Fibroblast of skin of right biceps (primary cell): ENCODE data around the gene APLP1.
A peak's percentile ranks its signal among the peaks of the same experiment; 100 is the strongest.
"Not testable (repeated sequence)": the region's sequence is repeated elsewhere in the genome, so short reads cannot be mapped to it uniquely, and the experiment has no call there.

Experiments
- DNase-seq: peaks from one replicate; pipeline ENCODE4 v3.0.0-alpha.2; 2013

The APLP1 gene

GRCh38 chr19:35868172-35868822 is at the start of gene APLP1:
Gene APLP1 (plus strand): TSS chr19:35868574. CDS start chr19:35868637, 63 bp downstream.
- peak; percentile 36 for DNase-seq

DNA sequence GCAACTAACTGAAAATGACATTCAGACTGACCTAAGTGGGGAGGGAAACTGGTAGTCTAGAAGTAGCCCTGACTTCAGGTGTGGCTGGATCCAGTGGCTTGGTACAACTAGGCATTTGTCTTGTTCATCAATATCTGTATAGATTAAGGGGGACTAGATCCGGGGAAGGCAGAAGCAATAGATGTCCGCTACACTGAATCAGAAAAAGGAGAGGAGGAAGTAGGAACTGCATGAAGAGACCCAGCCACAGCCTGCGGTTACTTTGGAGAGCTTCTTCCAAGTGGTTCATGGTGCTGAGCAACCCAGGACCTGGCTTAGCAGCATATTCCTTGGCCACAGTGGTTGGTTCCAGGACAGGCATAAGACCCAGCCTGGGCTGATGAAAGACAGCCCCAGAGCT is 45.8 kb upstream of the APLP1 start:
- no peak for DNase-seq

GRCh38 chr19:35824150-35824549 is 44.2 kb upstream of the APLP1 start:
- DNase-seq = no peak

DNA sequence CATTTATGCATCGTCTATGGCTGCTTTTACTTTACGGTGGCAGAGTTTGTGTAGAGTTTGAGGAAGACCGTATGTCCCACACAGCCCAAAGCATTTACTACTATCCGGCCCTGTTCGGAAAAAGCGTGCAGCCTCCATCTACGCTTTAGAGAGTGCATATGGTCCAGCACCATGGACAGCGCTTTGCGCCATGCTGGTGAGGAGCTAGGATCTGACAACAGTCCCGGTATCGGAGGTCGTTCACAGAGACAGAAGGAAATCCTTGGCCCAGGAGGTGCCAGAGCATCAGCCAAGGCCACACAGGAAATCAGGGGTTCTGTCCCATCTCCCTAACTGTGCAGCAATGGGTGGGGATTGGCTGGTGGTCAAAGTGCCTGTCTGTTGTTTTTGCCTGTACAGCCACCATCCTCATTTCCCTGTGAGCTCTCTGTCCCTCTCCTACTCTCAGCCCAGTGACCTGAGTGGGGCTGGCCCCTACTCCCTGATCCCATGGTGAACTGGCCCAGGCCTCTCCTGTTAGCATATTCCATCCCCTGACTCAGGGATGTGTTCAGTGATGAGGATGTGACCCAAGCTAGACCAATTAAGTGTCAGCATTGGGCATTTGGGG is 39.6 kb upstream of the APLP1 start:
- DNase-seq = peak; percentile 64

DNA sequence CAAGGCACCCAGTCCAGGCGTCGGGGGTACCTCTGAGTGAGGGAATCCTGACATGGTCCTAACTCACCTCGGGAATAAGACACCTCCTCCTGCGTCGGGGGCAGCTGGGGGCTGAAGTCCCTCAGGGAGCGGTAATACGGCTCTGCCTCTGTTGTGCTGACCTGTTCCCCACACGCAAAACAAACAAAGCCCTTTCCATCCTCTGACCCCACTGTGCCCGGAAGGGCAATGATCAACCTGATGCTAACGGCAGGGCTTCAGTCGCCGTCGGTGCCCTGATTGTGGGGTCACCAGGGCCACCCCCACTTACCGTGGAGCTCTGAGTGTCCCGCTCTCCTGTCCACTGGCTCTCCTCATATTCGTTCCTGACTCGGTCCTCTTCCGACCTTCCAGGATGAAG is 37.4 kb upstream of the APLP1 start:
- DNase-seq = no peak

- no peak for DNase-seq
These were observed 36.3 kb upstream of the APLP1 start for GRCh38 chr19:35832054-35832453.

DNA sequence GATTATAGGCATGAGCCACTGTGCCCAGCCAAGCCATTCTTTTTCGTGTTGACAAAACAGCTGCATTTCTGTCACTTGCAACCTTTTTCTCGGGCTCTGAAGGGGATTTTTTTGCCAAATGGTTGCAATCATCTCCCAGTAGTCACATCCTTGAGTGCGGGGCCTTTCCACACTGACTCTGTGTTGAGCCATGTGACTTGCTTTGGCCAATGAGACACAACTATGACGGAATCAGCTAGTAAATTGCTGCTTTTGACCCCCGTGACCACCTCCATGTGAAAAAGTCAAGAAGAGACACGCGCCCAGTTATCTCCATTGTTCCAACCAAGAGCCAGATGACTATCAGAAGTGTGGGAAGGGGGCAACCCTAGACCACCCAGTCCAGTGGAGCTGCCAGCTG is 34.4 kb upstream of the APLP1 start:
- DNase-seq = no peak

DNA sequence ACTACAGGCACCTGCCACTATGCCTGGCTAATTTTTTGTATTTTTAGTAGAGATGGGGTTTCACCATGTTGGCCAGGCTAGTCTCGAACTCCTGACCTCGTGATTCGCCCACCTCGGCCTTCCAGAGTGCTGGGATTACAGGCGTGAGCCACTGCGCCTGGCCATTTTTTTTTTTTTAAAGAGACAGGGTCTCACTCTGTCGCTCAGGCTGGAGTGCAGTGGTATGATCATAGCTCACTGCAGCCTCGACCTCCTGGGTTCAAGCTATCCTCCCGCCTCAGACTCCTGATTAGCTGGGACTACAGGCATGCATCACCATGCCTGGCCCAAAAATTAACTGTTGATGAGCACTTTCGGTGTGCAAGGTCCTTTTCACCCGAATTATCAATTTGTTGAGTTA is 32.3 kb upstream of the APLP1 start:
- DNase-seq = not testable (repeated sequence)

- DNase-seq = no peak
These were observed 26.3 kb upstream of the APLP1 start for GRCh38 chr19:35841961-35842595.

DNA sequence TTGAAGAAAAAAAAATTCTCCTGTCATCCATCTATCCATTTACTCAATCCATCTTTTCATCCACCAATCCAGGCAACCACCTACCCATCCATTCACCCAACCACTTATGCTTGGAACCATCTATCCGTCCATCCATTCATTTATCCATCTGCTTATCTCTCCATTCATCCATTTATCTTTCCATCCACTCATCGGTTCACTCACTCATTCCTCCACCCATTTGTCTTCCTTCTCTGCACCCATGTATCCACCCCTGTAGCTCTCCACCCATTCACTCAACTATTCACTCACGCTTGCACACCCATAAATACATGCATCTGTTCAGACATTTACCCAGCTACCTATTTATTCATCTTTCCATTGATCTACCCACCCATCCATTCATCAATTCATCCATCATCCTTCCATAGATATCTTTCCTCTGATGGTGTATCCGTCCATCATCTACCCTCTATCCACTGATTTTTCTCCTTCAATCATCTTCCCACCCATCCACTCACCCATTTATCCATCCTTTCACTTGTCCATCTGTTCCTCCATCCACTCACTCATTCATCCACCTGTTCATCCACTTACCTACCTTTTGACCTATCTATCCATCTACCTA is 25.6 kb upstream of the APLP1 start:
- DNase-seq = no peak

- peak; percentile 12 for DNase-seq
These were observed 24.5 kb upstream of the APLP1 start for GRCh38 chr19:35843676-35844481.

GRCh38 chr19:35844482-35845214 is 23.7 kb upstream of the APLP1 start:
- DNase-seq = no peak

DNA sequence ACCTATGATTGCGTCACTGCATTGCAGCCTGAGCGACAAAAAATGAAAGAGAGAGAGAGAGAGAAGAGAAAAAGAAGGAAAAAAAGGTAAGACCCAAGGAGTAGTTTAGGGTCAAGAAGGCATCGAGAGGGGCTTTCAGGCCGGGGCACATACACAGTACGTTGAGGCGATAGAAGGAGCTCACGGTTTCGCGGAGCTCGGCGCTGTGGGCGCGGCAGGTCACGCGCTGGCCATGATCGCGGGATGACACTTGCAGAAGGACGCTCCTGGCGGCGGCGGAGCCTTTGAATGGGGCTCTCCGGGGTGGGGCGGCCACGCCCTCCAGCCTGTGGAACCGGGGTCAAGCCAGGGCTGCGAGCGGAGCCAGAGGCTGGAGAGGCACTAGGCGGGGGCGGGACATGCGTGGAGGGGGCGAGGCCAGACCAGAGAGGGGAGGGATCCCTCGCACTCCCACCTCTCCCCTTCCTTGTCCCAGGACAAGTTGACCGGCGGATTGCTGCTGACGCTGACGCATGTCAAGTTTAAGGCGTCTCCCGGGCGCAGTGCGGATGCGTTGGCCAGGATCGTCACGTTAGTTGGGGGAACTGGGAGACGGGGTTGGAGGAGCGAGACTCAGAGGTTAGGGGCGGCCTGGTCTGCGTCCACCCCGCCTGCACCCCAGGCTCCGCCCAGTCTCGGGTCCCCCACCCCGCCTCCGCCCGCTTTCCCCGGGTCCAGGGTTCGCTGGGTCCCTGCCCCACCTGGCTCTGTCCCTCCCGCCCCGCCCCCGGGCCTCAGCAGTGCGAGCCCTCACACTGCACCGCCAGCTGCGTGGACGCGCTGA is 22.9 kb upstream of the APLP1 start:
- DNase-seq = no peak

DNA sequence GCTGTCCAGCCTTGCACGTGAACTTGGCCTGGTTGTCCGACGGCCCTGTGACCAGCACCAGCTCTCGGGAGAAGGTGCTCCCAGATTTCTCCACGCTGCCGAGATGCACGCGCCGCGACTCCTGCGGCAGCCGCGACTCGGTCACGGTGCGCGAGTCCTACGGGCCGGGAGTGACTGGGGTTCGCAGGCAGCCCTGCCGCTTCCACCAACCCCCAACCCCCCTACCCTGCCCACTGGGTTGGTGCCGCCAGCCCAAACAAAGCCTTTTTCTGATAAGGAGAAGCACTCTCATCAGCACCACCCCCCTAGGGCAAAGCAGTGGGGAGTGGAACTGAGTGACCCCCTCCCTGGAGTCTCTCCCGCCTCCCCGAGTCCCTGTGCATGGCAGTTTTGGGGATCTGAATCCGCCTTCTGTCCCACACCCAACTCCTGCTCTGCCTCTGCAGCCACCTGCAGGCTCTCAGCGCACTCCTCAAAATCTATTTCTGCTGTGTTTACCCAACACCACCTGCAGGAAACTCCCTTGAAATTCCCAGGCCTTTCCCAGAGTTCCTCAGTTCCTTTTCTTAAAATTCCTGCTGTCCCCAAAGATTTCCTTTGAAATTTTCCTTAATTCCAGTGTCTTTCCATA is 22.2 kb upstream of the APLP1 start:
- DNase-seq = no peak

- no peak for DNase-seq
These were observed 20.5 kb upstream of the APLP1 start for GRCh38 chr19:35847911-35848310.

DNA sequence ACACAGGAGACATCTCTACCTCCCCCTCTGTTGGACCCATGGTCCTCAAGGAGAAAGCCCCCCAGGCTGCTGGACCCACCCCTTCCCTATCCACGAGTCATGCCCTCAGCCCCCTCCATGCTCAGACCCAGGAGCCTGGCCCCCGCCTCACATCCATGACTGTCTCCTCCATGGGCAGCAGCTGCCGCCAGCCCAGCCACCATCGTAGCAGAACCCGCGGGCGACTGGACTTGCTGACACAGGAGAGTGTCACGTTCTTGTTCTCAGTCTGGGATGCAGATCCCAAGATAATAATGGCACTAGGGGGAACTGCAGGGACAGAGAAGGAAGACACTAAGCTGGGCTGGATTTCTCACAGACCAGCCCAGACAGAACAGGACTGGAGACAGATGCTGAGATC is 19.9 kb upstream of the APLP1 start:
- DNase-seq = no peak

DNA sequence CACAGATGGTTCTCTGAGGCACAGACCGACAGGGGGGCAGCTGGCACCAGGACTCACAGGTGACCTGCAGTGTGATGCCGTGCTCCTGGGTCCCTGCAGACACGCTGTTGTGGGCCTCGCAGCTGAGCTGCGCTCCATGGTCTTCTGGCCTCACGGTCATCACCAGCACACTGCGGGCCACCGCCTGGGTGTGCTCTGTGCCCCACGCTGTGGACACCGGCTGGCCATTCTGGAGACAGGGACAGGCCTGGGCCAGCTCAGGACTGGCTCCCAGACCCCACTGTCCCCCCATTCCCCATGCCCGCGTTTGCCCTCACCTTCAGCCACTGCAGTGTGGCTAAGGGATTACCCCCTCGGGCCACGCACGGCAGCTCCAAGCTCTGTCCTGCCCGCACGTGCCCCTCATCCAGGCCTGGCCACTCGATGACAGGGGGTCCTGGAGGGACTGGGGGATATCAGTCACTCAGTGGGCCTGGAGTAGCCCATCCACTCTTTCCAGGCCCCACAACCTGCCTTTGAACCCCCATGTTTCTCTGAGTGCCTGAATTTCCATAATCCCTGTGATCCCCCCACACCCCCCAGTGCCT is 19.4 kb upstream of the APLP1 start:
- no peak for DNase-seq

GRCh38 chr19:35851213-35852028 is 17.0 kb upstream of the APLP1 start:
- DNase-seq = no peak

DNA sequence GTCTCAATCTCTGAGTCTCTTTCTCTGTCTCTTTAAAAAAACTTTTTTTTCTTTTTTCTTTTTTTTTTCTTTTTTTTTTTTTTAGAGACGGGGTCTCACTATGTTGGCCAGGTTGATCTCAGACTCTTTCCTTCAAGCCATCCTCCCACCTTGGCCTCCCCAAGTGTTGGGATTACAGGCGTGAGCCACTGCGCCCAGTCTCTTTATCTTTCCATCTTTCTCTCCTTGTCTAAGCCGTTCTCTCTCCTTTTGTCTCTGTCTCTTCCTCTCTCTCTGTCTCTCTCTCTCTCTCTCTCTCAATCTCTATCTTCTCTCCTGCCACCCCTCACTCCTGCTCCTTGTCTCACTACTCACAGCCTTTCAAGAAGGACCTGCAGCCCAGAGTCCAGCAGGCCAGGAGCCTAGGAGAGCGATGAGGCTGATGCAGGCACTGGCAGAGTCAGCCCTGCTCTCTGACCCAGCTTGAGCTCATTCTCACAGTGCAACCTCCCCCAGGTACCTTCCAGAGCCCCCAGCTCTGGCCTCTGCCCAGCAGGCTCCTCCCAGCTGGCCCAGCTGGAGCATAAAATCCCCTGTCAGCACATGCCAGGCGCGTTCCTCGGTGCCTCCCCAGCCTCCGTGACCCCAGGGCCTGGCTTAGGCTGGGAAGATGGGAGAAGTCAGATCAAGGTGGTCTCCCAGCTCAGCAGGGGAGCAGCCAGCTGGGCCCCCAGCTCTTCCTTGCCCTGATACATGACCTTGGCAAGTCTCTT is 16.2 kb upstream of the APLP1 start, which contains the start of gene NPHS1:
Gene NPHS1, minus strand, starts transcription at position 476 of the 752 bp plus-strand sequence. CDS start 667 bp downstream, outside the sequence.
- no peak for DNase-seq
